ENCODE results near the gene PHLPP2. TPM values are rescaled to one million over a fixed set of nuclear protein-coding genes. Genes with fewer than 3 reads are reported as not detected.
A peak's percentile ranks its signal among the peaks of the same experiment; 100 is the strongest.

PHLPP2 gene
- 10 to 100 TPM; 16.0 to 21.1 (median 18.2) TPM for total RNA-seq

GRCh38 chr16:71724320-71724751 lies at the start of gene PHLPP2:
Gene PHLPP2, minus strand, starts transcription at chr16:71724701. Its CDS starts 9,906 bp downstream, at chr16:71714795.
- H3K4me3 ChIP-seq, result peak within 1 kb of the TSS; percentile 90 to 96
- peaks cover 0 to 53% (median 17%) of the 10 kb centered on the region in 3 donors for H3K4me1 ChIP-seq
- TF ChIP-seq POLR2AphosphoS5 (IDR thresholded peaks at IDR 0.05), result no peak
- TF ChIP-seq, protein P1, sequence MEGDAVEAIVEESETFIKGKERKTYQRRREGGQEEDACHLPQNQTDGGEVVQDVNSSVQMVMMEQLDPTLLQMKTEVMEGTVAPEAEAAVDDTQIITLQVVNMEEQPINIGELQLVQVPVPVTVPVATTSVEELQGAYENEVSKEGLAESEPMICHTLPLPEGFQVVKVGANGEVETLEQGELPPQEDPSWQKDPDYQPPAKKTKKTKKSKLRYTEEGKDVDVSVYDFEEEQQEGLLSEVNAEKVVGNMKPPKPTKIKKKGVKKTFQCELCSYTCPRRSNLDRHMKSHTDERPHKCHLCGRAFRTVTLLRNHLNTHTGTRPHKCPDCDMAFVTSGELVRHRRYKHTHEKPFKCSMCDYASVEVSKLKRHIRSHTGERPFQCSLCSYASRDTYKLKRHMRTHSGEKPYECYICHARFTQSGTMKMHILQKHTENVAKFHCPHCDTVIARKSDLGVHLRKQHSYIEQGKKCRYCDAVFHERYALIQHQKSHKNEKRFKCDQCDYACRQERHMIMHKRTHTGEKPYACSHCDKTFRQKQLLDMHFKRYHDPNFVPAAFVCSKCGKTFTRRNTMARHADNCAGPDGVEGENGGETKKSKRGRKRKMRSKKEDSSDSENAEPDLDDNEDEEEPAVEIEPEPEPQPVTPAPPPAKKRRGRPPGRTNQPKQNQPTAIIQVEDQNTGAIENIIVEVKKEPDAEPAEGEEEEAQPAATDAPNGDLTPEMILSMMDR (IDR thresholded peaks at IDR 0.05), result no peak
- TF ChIP-seq EP300 (IDR thresholded peaks at IDR 0.05), result no peak
- TF ChIP-seq POLR2A (IDR thresholded peaks at IDR 0.05), result no peak
- H3K36me3 ChIP-seq, result peaks cover 0 to 5% of the 10 kb centered on the region in 2 donors
- 19 to 21% methylated on average over 8 to 10 of the region's 10 CpGs for WGBS, 2 donors (ENCODE audit: low coverage in 1 of 2)
- peak within 1 kb of the TSS; percentile 82 to 98 (median 94) for H3K27ac ChIP-seq
- H3K9me3 ChIP-seq, result no peaks in the 10 kb centered on the region
- no peak for ATAC-seq
- no peaks in the 10 kb centered on the region for H3K27me3 ChIP-seq

GRCh38 chr16:71771571-71771970 lies 47.1 kb upstream of the PHLPP2 start:
- Histone ChIP-seq H3K4me1 (peaks cover 0 to 10% (median 0%) of the 10 kb centered on the region in 3 donors), H3K36me3 (peaks cover 0 to 73% of the 10 kb centered on the region in 2 donors), H3K27ac (no peak overlapping the region), H3K9me3 (no peaks in the 10 kb centered on the region), H3K4me3 (no peak overlapping the region), H3K27me3 (no peaks in the 10 kb centered on the region)
- no peak for ATAC-seq
- TF ChIP-seq POLR2AphosphoS5 (IDR thresholded peaks at IDR 0.05) (no peak), POLR2A (IDR thresholded peaks at IDR 0.05) (no peak)

DNA sequence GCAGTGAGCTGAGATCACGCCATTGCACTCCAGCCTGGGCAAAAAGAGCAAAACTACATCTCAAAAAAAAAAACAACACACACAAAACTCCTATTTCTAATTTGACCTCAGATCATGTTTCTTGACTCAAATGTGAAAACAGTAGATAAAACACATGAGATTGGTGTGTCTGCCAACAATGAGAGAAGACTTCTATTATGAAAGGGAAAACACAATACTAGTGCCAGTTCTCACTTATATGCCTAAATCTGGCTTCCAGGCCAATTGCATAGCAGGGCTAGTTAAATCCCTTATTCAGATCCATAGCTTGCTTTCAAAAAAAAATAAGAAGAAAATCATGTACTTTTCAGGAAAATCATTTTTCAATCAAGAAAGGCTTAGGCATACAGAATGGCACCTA lies 44.7 kb upstream of the PHLPP2 start:
- H3K27ac ChIP-seq, result no peak overlapping the region
- no peak for ATAC-seq
- H3K4me1 ChIP-seq, result peaks cover 0 to 14% (median 0%) of the 10 kb centered on the region in 3 donors
- no peak overlapping the region for H3K4me3 ChIP-seq
- no peaks in the 10 kb centered on the region for H3K27me3 ChIP-seq
- no peaks in the 10 kb centered on the region for H3K9me3 ChIP-seq
- WGBS, 2 donors (ENCODE audit: low coverage in 1 of 2), result 100% methylated on average over 1 of the region's 1 CpG; no CpG with 5 or more reads in 1 of the 2 donors
- peaks cover 0 to 78% of the 10 kb centered on the region in 2 donors for H3K36me3 ChIP-seq
- TF ChIP-seq POLR2AphosphoS5 (IDR thresholded peaks at IDR 0.05), result no peak
- TF ChIP-seq POLR2A (IDR thresholded peaks at IDR 0.05), result no peak
- TF ChIP-seq, protein P1 (IDR thresholded peaks at IDR 0.05), result no peak
- no peak for TF ChIP-seq EP300 (IDR thresholded peaks at IDR 0.05)

- Histone ChIP-seq H3K36me3 (peaks cover 0 to 80% of the 10 kb centered on the region in 2 donors), H3K9me3 (no peaks in the 10 kb centered on the region), H3K27me3 (no peaks in the 10 kb centered on the region), H3K4me1 (peaks cover 0 to 14% (median 0%) of the 10 kb centered on the region in 3 donors), H3K27ac (no peak overlapping the region), H3K4me3 (no peak overlapping the region)
- TF ChIP-seq POLR2AphosphoS5 (IDR thresholded peaks at IDR 0.05) (no peak), POLR2A (IDR thresholded peaks at IDR 0.05) (no peak), EP300 (IDR thresholded peaks at IDR 0.05) (no peak)
- TF ChIP-seq, protein P1 (IDR thresholded peaks at IDR 0.05), result no peak
- 76 to 83% methylated on average over 3 of the region's 3 CpGs for WGBS, 2 donors (ENCODE audit: low coverage in 1 of 2)
- ATAC-seq, result no peak
These were observed 42.8 kb upstream of the PHLPP2 start for GRCh38 chr16:71767060-71767900.

- no peak for ATAC-seq
- no peak overlapping the region for H3K4me3 ChIP-seq
- no peaks in the 10 kb centered on the region for H3K9me3 ChIP-seq
- TF ChIP-seq, protein P1 (IDR thresholded peaks at IDR 0.05), result no peak
- TF ChIP-seq POLR2A (IDR thresholded peaks at IDR 0.05), result no peak
- no peak for TF ChIP-seq EP300 (IDR thresholded peaks at IDR 0.05)
- no peak for TF ChIP-seq POLR2AphosphoS5 (IDR thresholded peaks at IDR 0.05)
- H3K36me3 ChIP-seq, result peaks cover 6 to 82% of the 10 kb centered on the region in 2 donors
- no peaks in the 10 kb centered on the region for H3K27me3 ChIP-seq
- 76 to 100% methylated on average over 1 to 2 of the region's 2 CpGs for WGBS, 2 donors (ENCODE audit: low coverage in 1 of 2)
- peaks cover 0 to 10% (median 0%) of the 10 kb centered on the region in 3 donors for H3K4me1 ChIP-seq
- no peak overlapping the region for H3K27ac ChIP-seq
These were observed 37.7 kb upstream of the PHLPP2 start for GRCh38 chr16:71762186-71762585.

Data from gastroesophageal sphincter (tissue), 4 donors.